A549 (cell line): ENCODE results near the gene OSBPL6.

Source experiments
- CTCF ChIP-seq: fragments of >200 bp; sonication (Bioruptor Twin); formaldehyde crosslinking; IDR thresholded peaks from 3 replicates; pipeline ENCODE4 v1.5.1; 2016
- E2F6 ChIP-seq: IDR thresholded peaks from 2 replicates; pipeline ENCODE4 v1.6.1; 2012; ENCODE audit warnings: low read depth, borderline replicate concordance
- EP300 ChIP-seq, 2 experiments: fragments of >200 bp; sonication (Bioruptor Twin); formaldehyde crosslinking; IDR thresholded peaks; 2 replicates in 1 of 2; 3 replicates in 1 of 2; pipeline ENCODE4 v1.6.1; 2016 to 2017
- KDM5A ChIP-seq: fragments of 200-600 bp; sonication (generic); IDR thresholded peaks from 2 replicates; pipeline ENCODE4 v1.6.1; 2016; ENCODE audit warnings: antibody characterized with exemption, mild to moderate bottlenecking
- POLR2A ChIP-seq: IDR thresholded peaks from 2 replicates; pipeline ENCODE4 v1.6.1; 2012; ENCODE audit warnings: mild to moderate bottlenecking, low read length
- SMC3 ChIP-seq: fragments of >200 bp; sonication (Bioruptor Twin); formaldehyde crosslinking; IDR thresholded peaks from 3 replicates; pipeline ENCODE4 v1.6.1; 2018; ENCODE audit warnings: inconsistent platforms

- no peak for TF ChIP-seq KDM5A
- TF ChIP-seq CTCF = no peak
- no peak for TF ChIP-seq EP300 (IDR thresholded peaks at IDR 0.05)
- no peak for TF ChIP-seq E2F6
- TF ChIP-seq SMC3 = no peak
- no peak for TF ChIP-seq POLR2A
Measured at GRCh38 chr2:178251151-178251955, 57.0 kb downstream of the OSBPL6 start.
